Muscle layer of colon (tissue), 2 donors: ENCODE data around the gene TGFBR3.

Experiments used
- H3K27ac ChIP-seq: one replicate; pipeline ENCODE4 v1.7.0; 2013; ENCODE audit warnings: low read depth, mild to moderate bottlenecking, low read length, moderate library complexity
- H3K27me3 ChIP-seq, 2 donors: one replicate each; pipeline ENCODE4 v1.7.0; 2013; ENCODE audit warnings: low read length in 2 of 2, mild to moderate bottlenecking in 2 of 2; ENCODE audit not compliant: insufficient read depth in 2 of 2, control insufficient read depth in 1 of 2
- H3K36me3 ChIP-seq: one replicate; pipeline ENCODE4 v1.7.0; 2013; ENCODE audit warnings: mild to moderate bottlenecking, low read length; ENCODE audit not compliant: insufficient read depth
- H3K4me1 ChIP-seq: one replicate; pipeline ENCODE4 v1.7.0; 2013; ENCODE audit warnings: mild to moderate bottlenecking, low read length; ENCODE audit not compliant: insufficient read depth
- H3K4me3 ChIP-seq, 2 donors: one replicate each; pipeline ENCODE4 v1.7.0; 2013; ENCODE audit warnings: low read length in 2 of 2, low read depth in 1 of 2, mild to moderate bottlenecking in 1 of 2, moderate library complexity in 1 of 2
- H3K9ac ChIP-seq: one replicate; pipeline ENCODE4 v1.7.0; 2013; ENCODE audit warnings: low read length
- H3K9me3 ChIP-seq: one replicate; pipeline ENCODE4 v1.7.0; 2013; ENCODE audit warnings: mild to moderate bottlenecking, low read length
- donor health status: abdominal sarcoma.
- donor health status: Adenocarcinoma of cecum.

TGFBR3 gene

DNA sequence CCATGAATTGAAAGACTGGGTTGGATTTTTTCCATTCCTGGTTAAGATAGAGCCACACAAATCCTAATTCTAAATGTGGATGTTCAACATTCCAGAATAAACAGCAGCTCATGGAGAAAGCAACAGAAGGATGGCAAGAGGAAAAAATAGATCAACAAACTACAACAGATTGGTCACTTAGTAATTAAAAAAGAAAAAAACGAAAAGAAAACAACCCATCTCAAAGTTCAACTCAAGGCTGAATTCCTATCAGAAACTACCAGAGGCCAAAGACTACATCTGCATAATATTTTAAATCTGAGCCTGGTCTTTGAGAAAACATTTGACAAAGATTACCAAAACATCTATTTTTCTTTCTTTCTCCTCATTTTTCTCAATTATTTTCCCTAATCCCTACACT lies 69.9 kb downstream of the TGFBR3 start:
- H3K4me1 ChIP-seq: peaks cover 63% of the 10 kb centered on the region

DNA sequence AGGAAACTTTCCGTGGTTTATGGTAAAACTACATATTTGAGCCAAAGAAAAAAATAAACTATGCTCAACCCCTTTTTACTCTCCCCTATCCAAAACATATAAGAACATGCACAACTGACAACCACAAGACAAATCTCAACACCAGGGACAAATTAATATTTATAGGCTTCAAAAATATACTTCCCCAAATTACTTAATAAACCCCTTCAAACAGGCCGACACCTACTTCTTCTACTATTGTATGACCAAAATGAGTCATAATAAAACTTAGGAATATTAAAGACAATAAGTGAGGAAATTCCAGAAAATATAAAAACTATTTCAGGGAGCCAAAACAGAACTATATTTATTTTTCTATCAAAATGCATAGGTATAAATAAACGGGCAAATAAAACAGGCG lies 71.5 kb downstream of the TGFBR3 start:
- Histone ChIP-seq H3K36me3 (no peaks in the 10 kb centered on the region), H3K9ac (no peak overlapping the region), H3K4me3 (no peak overlapping the region), H3K9me3 (no peaks in the 10 kb centered on the region), H3K4me1 (peaks cover 68% of the 10 kb centered on the region), H3K27ac (no peak overlapping the region), H3K27me3 (no peaks in the 10 kb centered on the region)

More for the DNA sequence above, 69.9 kb downstream of the TGFBR3 start:
- Histone ChIP-seq H3K9me3 (no peaks in the 10 kb centered on the region), H3K27ac (no peak overlapping the region), H3K4me3 (no peak overlapping the region), H3K27me3 (no peaks in the 10 kb centered on the region), H3K36me3 (no peaks in the 10 kb centered on the region), H3K9ac (no peak overlapping the region)

DNA sequence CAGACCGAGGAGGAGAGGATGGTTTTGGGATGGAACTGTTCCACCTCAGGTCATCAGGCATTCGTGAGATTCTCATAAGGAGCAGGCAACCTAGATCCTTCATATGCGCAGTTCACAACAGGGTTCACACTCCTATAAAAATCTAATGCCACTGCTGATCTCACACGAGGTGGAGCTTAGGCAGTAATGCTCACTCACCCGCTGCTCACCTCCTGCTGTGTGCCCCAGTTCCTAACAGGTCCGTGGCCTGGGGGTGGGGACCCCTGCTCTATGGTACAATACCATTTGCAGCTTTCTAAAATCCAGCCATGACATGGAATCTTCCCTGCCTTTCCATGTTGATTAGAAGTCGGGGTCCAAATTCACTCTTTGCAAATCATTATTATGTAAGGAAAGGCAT lies 72.1 kb downstream of the TGFBR3 start:
- Histone ChIP-seq H3K27ac (no peak overlapping the region), H3K4me1 (peaks cover 68% of the 10 kb centered on the region), H3K36me3 (no peaks in the 10 kb centered on the region), H3K9ac (no peak overlapping the region), H3K4me3 (no peak overlapping the region), H3K27me3 (no peaks in the 10 kb centered on the region), H3K9me3 (no peaks in the 10 kb centered on the region)

DNA sequence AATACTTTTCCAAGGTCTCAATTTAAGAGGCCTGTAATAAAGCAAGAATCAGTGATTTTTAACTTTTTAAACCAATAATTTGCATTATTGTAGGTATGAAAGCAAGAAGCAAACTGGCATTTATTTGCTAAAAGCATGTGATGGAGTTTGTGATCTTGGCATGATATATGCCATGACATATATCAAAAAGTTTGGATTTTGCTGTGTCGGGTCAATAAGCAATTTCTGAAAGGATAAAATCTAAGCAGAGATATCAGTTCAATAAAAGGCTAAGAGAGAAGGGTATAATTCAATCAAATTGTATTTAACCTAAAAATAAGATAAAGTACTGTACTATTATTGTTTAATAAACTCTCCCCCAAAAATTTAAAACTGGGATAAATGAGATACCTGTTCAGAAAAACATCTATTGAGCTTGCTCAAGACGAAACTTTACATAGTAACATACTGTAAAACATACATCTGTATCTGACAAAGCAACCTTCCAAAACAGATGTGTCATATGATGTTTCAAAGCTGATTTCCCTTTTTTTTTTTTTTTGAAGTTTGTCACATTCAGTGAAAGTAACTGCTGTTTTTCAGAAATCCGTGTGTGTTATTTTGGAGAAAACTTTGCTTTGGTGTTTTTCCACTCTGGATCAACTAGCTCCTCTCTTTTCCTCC lies 74.5 kb downstream of the TGFBR3 start:
- Histone ChIP-seq H3K27me3 (no peaks in the 10 kb centered on the region), H3K36me3 (no peaks in the 10 kb centered on the region), H3K27ac (no peak overlapping the region), H3K9ac (no peak overlapping the region), H3K9me3 (no peaks in the 10 kb centered on the region), H3K4me1 (peaks cover 62% of the 10 kb centered on the region), H3K4me3 (no peak overlapping the region)

DNA sequence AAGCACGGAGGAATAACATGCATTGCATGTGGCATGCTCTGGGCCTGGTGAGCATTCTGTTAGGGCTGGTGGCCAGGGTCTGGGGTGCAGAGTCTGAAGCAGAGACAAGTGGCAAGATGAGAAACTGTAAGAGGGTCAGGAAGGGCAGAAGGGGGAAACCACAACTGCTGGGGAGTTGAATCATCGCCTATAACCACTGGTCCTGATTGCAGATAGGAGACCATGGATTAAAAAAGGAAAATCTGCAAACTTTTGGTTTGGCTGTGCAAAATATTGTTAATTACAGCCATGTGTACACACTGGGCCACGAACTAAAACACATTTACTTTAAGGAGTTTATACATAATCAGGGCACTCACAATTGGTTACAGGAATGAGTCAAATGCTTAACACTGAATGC lies 76.6 kb downstream of the TGFBR3 start:
- Histone ChIP-seq H3K27ac (no peak overlapping the region), H3K4me3 (no peak overlapping the region), H3K9ac (no peak overlapping the region), H3K4me1 (peaks cover 73% of the 10 kb centered on the region), H3K36me3 (no peaks in the 10 kb centered on the region), H3K9me3 (no peaks in the 10 kb centered on the region), H3K27me3 (no peaks in the 10 kb centered on the region)

DNA sequence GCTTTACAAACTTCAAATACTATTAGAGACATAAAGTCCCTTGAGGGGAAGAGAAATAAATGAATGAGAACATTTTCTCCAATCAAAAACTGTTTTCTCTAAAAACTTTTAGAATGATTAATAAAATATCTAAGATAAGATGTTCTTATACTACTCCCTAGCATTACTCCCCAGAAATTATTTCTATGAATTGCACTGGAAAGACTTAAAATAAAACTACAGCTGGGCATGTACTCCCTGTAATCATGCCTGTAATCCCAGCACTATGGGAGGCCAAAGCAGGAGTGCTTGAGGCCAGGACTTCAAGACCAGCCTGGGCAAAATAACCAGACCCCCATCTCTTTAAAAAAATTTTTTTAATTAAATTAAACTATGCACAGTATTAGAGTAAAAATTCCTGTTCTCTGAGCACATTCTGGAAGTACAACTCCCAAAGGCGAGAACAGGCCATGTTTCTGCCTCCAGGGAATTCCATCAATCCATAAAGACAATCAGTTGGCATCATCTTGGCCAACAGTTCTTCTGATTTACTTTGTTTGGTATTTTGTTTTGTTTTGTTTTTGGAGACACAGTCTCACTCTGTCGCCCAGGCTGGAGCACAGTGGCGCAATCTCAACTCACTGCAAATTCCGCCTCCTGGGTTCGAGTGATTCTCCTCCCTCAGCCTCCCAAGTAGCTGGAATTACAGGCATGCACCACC lies 77.9 kb downstream of the TGFBR3 start:
- Histone ChIP-seq H3K36me3 (no peaks in the 10 kb centered on the region), H3K4me1 (peaks cover 75% of the 10 kb centered on the region), H3K27me3 (no peaks in the 10 kb centered on the region), H3K4me3 (no peak overlapping the region), H3K9me3 (no peaks in the 10 kb centered on the region), H3K27ac (no peak overlapping the region), H3K9ac (no peak overlapping the region)

DNA sequence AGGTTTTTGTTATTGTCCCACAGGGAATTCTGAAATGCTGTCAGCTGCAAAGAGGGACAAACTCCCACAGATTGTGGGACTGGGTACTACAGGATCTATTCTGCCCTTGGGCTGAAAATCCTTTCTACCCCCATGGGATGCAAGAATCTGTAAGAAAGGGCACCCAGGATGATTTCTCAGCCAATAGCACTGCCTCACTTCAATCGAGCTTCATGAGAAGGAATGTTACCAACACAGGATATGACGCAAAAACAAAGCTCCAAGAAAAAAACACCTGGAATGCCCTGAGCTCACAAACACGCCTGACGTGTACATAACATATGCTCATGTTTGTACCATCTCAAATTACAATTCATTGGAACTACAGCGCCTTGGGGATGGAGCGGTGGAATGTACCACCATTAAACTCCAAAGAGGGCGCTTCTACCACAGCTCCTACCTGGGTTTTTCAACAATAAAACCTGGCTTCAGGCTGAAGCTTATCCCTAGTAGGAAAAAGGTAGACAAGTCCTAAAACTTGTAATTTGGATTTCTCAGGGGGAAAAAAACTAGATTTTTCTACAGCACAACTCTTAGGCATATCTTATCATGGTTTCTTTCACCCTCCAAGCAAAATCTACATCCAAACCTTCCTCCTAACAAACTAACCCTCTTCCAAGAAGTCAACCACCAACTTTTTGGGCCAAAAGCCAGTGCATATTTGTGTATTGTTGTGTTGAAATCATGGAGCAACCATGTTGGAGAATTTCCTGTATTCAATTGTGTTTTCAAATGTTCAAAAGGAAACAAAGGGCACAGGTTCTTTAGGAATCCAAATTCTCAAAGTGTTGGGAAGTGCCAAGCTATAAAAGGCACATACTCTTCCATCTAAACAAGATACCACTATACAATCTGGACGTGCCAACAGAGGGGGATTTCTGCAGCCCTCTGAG lies 78.9 kb downstream of the TGFBR3 start:
- no peak overlapping the region for H3K27ac ChIP-seq

DNA sequence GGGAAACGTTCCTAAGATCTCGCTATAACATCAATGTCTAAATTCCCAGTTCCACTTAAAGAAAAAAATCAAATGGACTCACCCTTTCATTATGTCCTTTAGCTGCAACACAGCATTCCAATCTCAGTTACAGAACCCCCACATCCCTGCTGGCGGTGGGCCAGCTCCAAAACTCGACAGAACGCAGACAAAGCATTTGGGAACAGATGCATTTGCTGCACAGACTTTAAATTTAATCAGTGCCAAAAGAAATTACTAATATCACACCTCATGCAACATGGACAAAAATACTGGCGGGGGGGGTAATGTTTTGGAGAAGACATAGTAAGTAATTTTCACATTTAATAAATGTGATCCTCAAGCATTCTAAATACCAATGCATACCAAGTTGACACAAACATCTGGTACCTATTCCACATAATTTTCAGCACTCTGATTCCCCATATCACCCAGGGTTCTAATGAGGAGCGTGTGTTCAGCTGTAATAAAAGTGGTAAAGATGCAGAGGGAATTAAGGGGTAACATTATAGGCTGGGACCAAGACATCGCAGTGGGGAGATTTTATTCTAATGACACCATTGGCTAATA lies 79.7 kb downstream of the TGFBR3 start:
- Histone ChIP-seq H3K27me3 (no peaks in the 10 kb centered on the region), H3K4me3 (no peak overlapping the region), H3K4me1 (peaks cover 69% of the 10 kb centered on the region), H3K27ac (no peak overlapping the region), H3K36me3 (no peaks in the 10 kb centered on the region), H3K9ac (no peak overlapping the region), H3K9me3 (no peaks in the 10 kb centered on the region)

More for the DNA sequence above, 78.9 kb downstream of the TGFBR3 start:
- H3K9me3 ChIP-seq: no peaks in the 10 kb centered on the region
- peaks cover 72% of the 10 kb centered on the region for H3K4me1 ChIP-seq
- H3K9ac ChIP-seq: no peak overlapping the region
- H3K36me3 ChIP-seq: no peaks in the 10 kb centered on the region
- H3K27me3 ChIP-seq: no peaks in the 10 kb centered on the region
- no peak overlapping the region for H3K4me3 ChIP-seq

DNA sequence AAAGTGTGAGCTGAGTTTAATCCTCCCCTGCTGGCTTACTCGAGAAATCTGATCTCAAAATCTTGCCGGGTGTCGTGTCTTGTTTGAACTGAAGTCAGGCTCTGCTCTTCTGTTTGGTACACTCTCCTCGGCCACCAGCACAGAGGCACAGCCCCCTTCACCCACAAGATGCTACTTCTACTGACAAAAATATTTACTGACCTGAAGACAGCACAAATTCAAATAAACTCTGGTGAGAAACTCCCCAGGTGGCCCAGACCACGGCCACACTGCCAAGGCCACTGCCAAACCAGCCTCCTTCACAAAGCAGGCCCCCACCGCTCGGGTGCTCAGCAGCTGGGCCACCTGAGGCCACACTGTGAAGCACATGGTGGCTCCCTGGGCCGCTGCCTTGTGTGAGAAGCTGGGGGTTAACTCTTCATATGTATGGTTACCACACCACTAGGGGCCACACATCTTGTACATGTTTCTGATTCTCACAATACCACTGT lies 80.6 kb downstream of the TGFBR3 start:
- Histone ChIP-seq H3K9me3 (no peaks in the 10 kb centered on the region), H3K27ac (peak overlapping the region; percentile 41), H3K4me3 (no peak overlapping the region), H3K27me3 (no peaks in the 10 kb centered on the region), H3K9ac (no peak overlapping the region), H3K4me1 (peaks cover 66% of the 10 kb centered on the region), H3K36me3 (no peaks in the 10 kb centered on the region)

DNA sequence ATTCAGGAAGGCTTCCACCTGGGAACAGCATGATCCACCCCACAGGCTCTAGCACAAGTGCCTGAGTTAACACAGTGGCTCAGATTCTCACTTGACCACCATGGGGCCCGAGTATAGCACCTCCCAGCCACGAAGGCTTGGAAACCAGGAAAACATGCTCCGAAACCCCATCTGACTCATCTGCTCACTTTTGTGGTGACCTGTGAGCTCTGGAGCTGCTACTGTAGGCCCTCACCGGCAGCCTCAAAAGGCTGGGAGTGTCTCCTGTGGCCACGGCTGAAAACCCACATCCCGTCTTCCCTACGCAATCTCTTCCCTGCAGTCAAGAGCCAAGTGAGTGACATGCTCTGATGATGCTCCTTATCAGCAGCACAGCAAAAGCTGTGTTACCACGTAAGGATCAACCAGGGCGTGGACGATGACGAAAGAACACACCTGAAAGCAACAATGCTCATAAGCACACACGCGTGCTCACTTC lies 81.4 kb downstream of the TGFBR3 start:
- H3K9me3 ChIP-seq: no peaks in the 10 kb centered on the region
- no peaks in the 10 kb centered on the region for H3K27me3 ChIP-seq
- H3K9ac ChIP-seq: no peak overlapping the region
- no peak overlapping the region for H3K4me3 ChIP-seq
- peaks cover 66% of the 10 kb centered on the region for H3K4me1 ChIP-seq
- peak overlapping the region; percentile 42 for H3K27ac ChIP-seq
- no peaks in the 10 kb centered on the region for H3K36me3 ChIP-seq
